Keratinocyte (primary cell): ENCODE measurements around the gene ATP11A. TPM values are rescaled to one million over a fixed set of nuclear protein-coding genes. Genes with fewer than 3 reads are reported as not detected.
"Not testable (repeated sequence)": the region's sequence is repeated elsewhere in the genome, so short reads cannot be mapped to it uniquely, and the experiment has no call there.

Experiments
- DNase-seq: peaks from one replicate; pipeline ENCODE4 v3.0.0-alpha.2; 2011; ENCODE audit warnings: low read depth, missing footprints, low spot score
- FAIRE-seq: peaks from 2 replicates; lab custom pipeline; 2011; peaks lifted over from hg19 to GRCh38; lab: Jason Lieb, UNC
- H2AFZ ChIP-seq: 2 replicates; pipeline ENCODE4 v1.6.0; 2012; ENCODE audit warnings: low read length, control low read depth, inconsistent platforms; ENCODE audit not compliant: control insufficient read depth
- H3K27ac ChIP-seq: 2 replicates; pipeline ENCODE4 v1.5.1; 2011; ENCODE audit warnings: low read length; ENCODE audit not compliant: control insufficient read depth, insufficient read depth
- H3K27me3 ChIP-seq: 3 replicates; pipeline ENCODE4 v1.6.0; 2011; ENCODE audit warnings: low read length; ENCODE audit not compliant: control insufficient read depth, insufficient read depth; ENCODE audit errors: extremely low read depth
- H3K36me3 ChIP-seq, 2 experiments: 2 replicates in 1 of 2; 3 replicates in 1 of 2; pipeline ENCODE4 v1.5.1; 2011; ENCODE audit warnings: low read length in 2 of 2, mild to moderate bottlenecking in 1 of 2; ENCODE audit not compliant: control insufficient read depth in 2 of 2, insufficient read depth in 2 of 2; ENCODE audit errors: extremely low read depth in 1 of 2
- H3K4me1 ChIP-seq: 3 replicates; pipeline ENCODE4 v1.5.1; 2011; ENCODE audit warnings: low read length; ENCODE audit not compliant: control insufficient read depth, insufficient read depth; ENCODE audit errors: extremely low read depth
- H3K4me2 ChIP-seq: 3 replicates; pipeline ENCODE4 v1.6.0; 2011; ENCODE audit warnings: low read depth, low read length; ENCODE audit not compliant: control insufficient read depth, insufficient read depth; ENCODE audit errors: extremely low read depth
- H3K4me3 ChIP-seq, 3 experiments: fragments of 200-600 bp in 1 of 3; sonication (generic) in 1 of 3; 2 replicates in 2 of 3; 3 replicates in 1 of 3; pipeline ENCODE4 v1.5.1; 2011 to 2016; ENCODE audit warnings: low read length in 3 of 3, mild to moderate bottlenecking in 3 of 3, control low read depth in 2 of 3, inconsistent platforms in 1 of 3, low read depth in 1 of 3, mixed read lengths in 1 of 3, mixed run types in 1 of 3, moderate library complexity in 1 of 3; ENCODE audit not compliant: control insufficient read depth in 2 of 3, insufficient read depth in 2 of 3; ENCODE audit errors: extremely low read depth in 1 of 3
- H3K79me2 ChIP-seq: 2 replicates; pipeline ENCODE4 v1.6.0; 2012; ENCODE audit warnings: low read length; ENCODE audit not compliant: control insufficient read depth, insufficient read depth
- H3K9ac ChIP-seq: 3 replicates; pipeline ENCODE4 v1.6.0; 2011; ENCODE audit warnings: low read length; ENCODE audit not compliant: control insufficient read depth, insufficient read depth; ENCODE audit errors: extremely low read depth
- H3K9me1 ChIP-seq: 3 replicates; pipeline ENCODE4 v1.6.0; 2011; ENCODE audit warnings: low read length; ENCODE audit not compliant: control insufficient read depth, insufficient read depth; ENCODE audit errors: extremely low read depth
- H3K9me3 ChIP-seq: 2 replicates; pipeline ENCODE4 v1.5.1; 2012; ENCODE audit warnings: low read depth, low read length; ENCODE audit not compliant: control insufficient read depth
- H4K20me1 ChIP-seq: 3 replicates; pipeline ENCODE4 v1.6.0; 2011; ENCODE audit warnings: low read length; ENCODE audit not compliant: control insufficient read depth, insufficient read depth; ENCODE audit errors: extremely low read depth
- CTCF ChIP-seq, 3 experiments: IDR thresholded peaks in 1 of 3; conservative IDR thresholded peaks in 1 of 3; optimal IDR thresholded peaks in 1 of 3; 2 replicates in 2 of 3; 3 replicates in 1 of 3; pipeline versions ENCODE3 to v1.5.1; 2011; ENCODE audit warnings: low read length in 3 of 3, mild to moderate bottlenecking in 3 of 3, moderate library complexity in 2 of 3, control low read depth in 1 of 3, inconsistent platforms in 1 of 3; ENCODE audit not compliant: insufficient read depth in 2 of 3; ENCODE audit errors: extremely low read depth in 1 of 3
- EZH2 ChIP-seq: IDR thresholded peaks from one replicate; pipeline ENCODE4 v1.6.1; 2012; ENCODE audit warnings: inconsistent platforms, mild to moderate bottlenecking, low read length, moderate library complexity
- dilution Hi-C: fragments of 300-500 bp; cut with MboI; formaldehyde crosslinking; loops from one replicate; pipeline ENCODE4 v1.7.0; 2020; ENCODE audit warnings: low sequenced_read_pairs; ENCODE audit not compliant: extremely low pct_ligation_motif_present
- polyA plus RNA-seq, 5 experiments: library from polyadenylated mRNA; depleted of rRNA in 3 of 5; stranded (reverse) in 3 of 5; stranded (forward) in 1 of 5; unstranded in 1 of 5; fragments of >200 nt; gene quantifications; 1 replicate in 1 of 5; 2 replicates in 3 of 5; 3 replicates in 1 of 5; pipeline versions ENCODE4 v1.2.1 to v1.2.3, GENCODE V29; 2011 to 2012; ENCODE audit warnings: missing spikeins in 2 of 5, low read depth in 1 of 5, low replicate concordance in 1 of 5

ATP11A gene
- polyA plus RNA-seq, 1 donor (not counting 4 experiments of a cell fraction or from before 2014, with no cell fraction given) = 4.3 TPM

- Histone ChIP-seq H3K79me2 (peaks cover 22% of the 10 kb centered on the region), H3K4me1 (peaks cover 5% of the 10 kb centered on the region), H3K36me3 (no peaks in the 10 kb centered on the region), H3K9me3 (no peaks in the 10 kb centered on the region), H4K20me1 (no peaks in the 10 kb centered on the region), H3K27me3 (no peaks in the 10 kb centered on the region), H3K9me1 (no peaks in the 10 kb centered on the region), H3K4me2 (no peak overlapping the region), H3K4me3 (no peak overlapping the region), H3K27ac (no peak overlapping the region), H2AFZ (no peak overlapping the region), H3K9ac (no peak overlapping the region)
- no peak for DNase-seq
- dilution Hi-C loops = no loop called here
- TF ChIP-seq CTCF (optimal IDR thresholded peaks at IDR 0.05 in 1 of 3, IDR thresholded peaks at IDR 0.05 in 1 of 3, conservative IDR thresholded peaks at IDR 0.05 in 1 of 3; ENCODE audit: extremely low read depth in 1 of 3, insufficient read depth in 2 of 3, low read length in 3 of 3) (no peak), EZH2 (no peak)
- FAIRE-seq = no peak
Observed at GRCh38 chr13:112706171-112706570, 16.3 kb downstream of the ATP11A start.

GRCh38 chr13:112708560-112709240 is 18.9 kb downstream of the ATP11A start:
- Histone ChIP-seq H3K4me1 (peaks cover 18% of the 10 kb centered on the region), H3K36me3 (no peaks in the 10 kb centered on the region), H3K4me3 (no peak overlapping the region), H3K79me2 (peaks cover 16% of the 10 kb centered on the region), H3K27me3 (no peaks in the 10 kb centered on the region), H3K9ac (no peak overlapping the region), H2AFZ (no peak overlapping the region), H3K4me2 (no peak overlapping the region), H3K27ac (no peak overlapping the region), H4K20me1 (no peaks in the 10 kb centered on the region), H3K9me3 (no peaks in the 10 kb centered on the region), H3K9me1 (peaks cover 2% of the 10 kb centered on the region)
- TF ChIP-seq EZH2 (no peak), CTCF (optimal IDR thresholded peaks at IDR 0.05 in 1 of 3, IDR thresholded peaks at IDR 0.05 in 1 of 3, conservative IDR thresholded peaks at IDR 0.05 in 1 of 3; ENCODE audit: extremely low read depth in 1 of 3, insufficient read depth in 2 of 3, low read length in 3 of 3) (no peak)
- dilution Hi-C loops = no loop called here
- no peak for FAIRE-seq
- no peak for DNase-seq

- H3K9me1 ChIP-seq, H4K20me1 ChIP-seq, H3K9me3 ChIP-seq, FAIRE-seq, DNase-seq, H3K36me3 ChIP-seq, H3K4me2 ChIP-seq, H3K27ac ChIP-seq, dilution Hi-C loops, H3K9ac ChIP-seq, H2AFZ ChIP-seq, H3K4me3 ChIP-seq, H3K27me3 ChIP-seq: not testable (repeated sequence)
- H3K4me1 ChIP-seq = peaks cover 18% of the 10 kb centered on the region
- H3K79me2 ChIP-seq = peaks cover 11% of the 10 kb centered on the region
Observed at GRCh38 chr13:112709316-112709715, 19.5 kb downstream of the ATP11A start.
